HL-60 (cell line): Measurements from ENCODE around the gene ZNF503.

Experiments
- CTCF ChIP-seq: IDR thresholded peaks from one replicate; pipeline ENCODE4 v1.5.1; 2011; ENCODE audit warnings: low read length, control low read depth, inconsistent platforms; ENCODE audit not compliant: insufficient read depth
- POLR2AphosphoS5 ChIP-seq: IDR thresholded peaks from 2 replicates; pipeline ENCODE4 v1.6.1; 2012; ENCODE audit warnings: low read depth
- SPI1 ChIP-seq: IDR thresholded peaks from 2 replicates; pipeline ENCODE4 v1.6.1; 2012; ENCODE audit warnings: low read depth, mild to moderate bottlenecking, borderline replicate concordance

GRCh38 chr10:75414527-75414926 is 13.0 kb upstream of the ZNF503 start:
- no peak for TF ChIP-seq POLR2AphosphoS5
- TF ChIP-seq CTCF: no peak
- TF ChIP-seq SPI1: no peak
